ENCODE data around the gene PRKN. TPM values are rescaled to one million over a fixed set of nuclear protein-coding genes. Genes with fewer than 3 reads are reported as not detected.

The PRKN gene
- total and polyA plus RNA-seq, 9 of the 15 experiments (the other 6 are each of a cell fraction or from before 2014, with no cell fraction given): 0.03 to 0.96 (median 0.15) TPM; not detected in 2

DNA sequence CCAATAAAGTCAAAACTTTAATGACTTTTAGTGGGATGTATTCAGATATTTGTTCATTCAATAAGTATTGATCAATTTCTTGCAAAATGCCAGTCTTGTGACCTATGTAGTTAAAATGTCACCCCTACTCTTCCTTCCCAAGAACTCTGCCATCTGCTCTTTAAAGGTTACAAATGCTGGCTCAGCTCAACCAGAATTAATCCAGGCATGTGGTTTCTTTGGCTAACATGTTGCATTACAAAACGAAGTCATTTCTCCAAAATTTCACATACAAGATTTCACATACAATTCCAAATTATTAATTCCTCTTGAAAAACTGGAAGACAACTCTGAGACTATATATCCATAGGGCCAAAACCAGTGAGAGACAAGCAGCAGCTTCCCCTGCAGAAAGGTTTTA is 395.7 kb downstream of the PRKN start (continued):
- TF ChIP-seq, protein P1, sequence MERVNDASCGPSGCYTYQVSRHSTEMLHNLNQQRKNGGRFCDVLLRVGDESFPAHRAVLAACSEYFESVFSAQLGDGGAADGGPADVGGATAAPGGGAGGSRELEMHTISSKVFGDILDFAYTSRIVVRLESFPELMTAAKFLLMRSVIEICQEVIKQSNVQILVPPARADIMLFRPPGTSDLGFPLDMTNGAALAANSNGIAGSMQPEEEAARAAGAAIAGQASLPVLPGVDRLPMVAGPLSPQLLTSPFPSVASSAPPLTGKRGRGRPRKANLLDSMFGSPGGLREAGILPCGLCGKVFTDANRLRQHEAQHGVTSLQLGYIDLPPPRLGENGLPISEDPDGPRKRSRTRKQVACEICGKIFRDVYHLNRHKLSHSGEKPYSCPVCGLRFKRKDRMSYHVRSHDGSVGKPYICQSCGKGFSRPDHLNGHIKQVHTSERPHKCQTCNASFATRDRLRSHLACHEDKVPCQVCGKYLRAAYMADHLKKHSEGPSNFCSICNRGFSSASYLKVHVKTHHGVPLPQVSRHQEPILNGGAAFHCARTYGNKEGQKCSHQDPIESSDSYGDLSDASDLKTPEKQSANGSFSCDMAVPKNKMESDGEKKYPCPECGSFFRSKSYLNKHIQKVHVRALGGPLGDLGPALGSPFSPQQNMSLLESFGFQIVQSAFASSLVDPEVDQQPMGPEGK (CRISPR knock-in tag; IDR thresholded peaks at IDR 0.05; ENCODE audit: borderline replicate concordance): no peak
- TF ChIP-seq GTF2A2 (tag; IDR thresholded peaks at IDR 0.05) (no peak), NFYB (IDR thresholded peaks at IDR 0.05; ENCODE audit: extremely low read depth, insufficient read length) (no peak)

DNA sequence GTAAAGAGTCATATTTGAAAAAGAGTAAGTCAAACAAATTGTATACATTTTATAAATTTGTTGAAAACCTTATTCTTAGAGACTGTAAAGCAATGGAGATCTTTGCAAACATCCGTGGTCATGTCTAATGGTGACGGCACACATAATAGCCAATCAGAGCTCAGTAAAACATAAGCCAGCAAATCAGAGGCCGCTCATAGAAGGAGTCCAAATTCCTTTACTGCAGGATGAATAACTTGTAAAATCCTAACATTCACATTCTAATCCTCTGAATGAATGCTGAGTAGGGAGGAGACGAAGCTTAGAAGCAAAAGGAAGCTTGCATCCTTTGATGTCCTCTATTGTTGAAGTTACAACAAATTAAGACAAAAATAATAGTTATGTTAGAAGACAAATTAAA is 401.7 kb downstream of the PRKN start:
- FAIRE-seq: no peak

More for the DNA sequence above, 401.7 kb downstream of the PRKN start:
- in situ Hi-C loops (cut with MboI): no loop called here
- no peak overlapping the region for H3K27ac ChIP-seq (ENCODE audit: extremely low read depth, low read depth, low read length)
- no peaks in the 10 kb centered on the region for H3K4me1 ChIP-seq (replicated peaks in 1 of 2; ENCODE audit: control insufficient read depth in 2 of 2, insufficient read depth in 2 of 2, low read length in 2 of 2)
- POLR2A ChIA-PET: interaction anchor here (0.6 kb wide), 1 partner anchor 165 kb away, joined by 3 read pairs; no protein-coding TSS in a partner anchor
- CTCF ChIA-PET (ENCODE audit: low intra/inter-chr PET ratio): no interaction called here
- no peak overlapping the region for H3K4me3 ChIP-seq
- BruUV-seq (replicated peaks): no TSS peak
- H3K9me1 ChIP-seq (ENCODE audit: control insufficient read depth, insufficient read depth, low read length): no peaks in the 10 kb centered on the region
- 2% methylated on average over 4 of the region's 4 CpGs for WGBS (ENCODE audit: insufficient coverage, low coverage, missing lambda C conversion rate)
- TF ChIP-seq LCOR (CRISPR knock-in tag; IDR thresholded peaks at IDR 0.05): no peak
- no peak for TF ChIP-seq ZFPM2 (CRISPR knock-in tag; IDR thresholded peaks at IDR 0.05)
- TF ChIP-seq, protein P2, sequence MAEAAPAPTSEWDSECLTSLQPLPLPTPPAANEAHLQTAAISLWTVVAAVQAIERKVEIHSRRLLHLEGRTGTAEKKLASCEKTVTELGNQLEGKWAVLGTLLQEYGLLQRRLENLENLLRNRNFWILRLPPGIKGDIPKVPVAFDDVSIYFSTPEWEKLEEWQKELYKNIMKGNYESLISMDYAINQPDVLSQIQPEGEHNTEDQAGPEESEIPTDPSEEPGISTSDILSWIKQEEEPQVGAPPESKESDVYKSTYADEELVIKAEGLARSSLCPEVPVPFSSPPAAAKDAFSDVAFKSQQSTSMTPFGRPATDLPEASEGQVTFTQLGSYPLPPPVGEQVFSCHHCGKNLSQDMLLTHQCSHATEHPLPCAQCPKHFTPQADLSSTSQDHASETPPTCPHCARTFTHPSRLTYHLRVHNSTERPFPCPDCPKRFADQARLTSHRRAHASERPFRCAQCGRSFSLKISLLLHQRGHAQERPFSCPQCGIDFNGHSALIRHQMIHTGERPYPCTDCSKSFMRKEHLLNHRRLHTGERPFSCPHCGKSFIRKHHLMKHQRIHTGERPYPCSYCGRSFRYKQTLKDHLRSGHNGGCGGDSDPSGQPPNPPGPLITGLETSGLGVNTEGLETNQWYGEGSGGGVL (CRISPR knock-in tag; IDR thresholded peaks at IDR 0.05): no peak
- no peak for TF ChIP-seq ZNF644 (tag; IDR thresholded peaks at IDR 0.05; ENCODE audit: low read depth)
- TF ChIP-seq SPI1 (IDR thresholded peaks at IDR 0.05; ENCODE audit: borderline replicate concordance, low read depth, low read length): no peak
- no peak for TF ChIP-seq SREBF2 (CRISPR knock-in tag; IDR thresholded peaks at IDR 0.05)
- TF ChIP-seq, protein P3, sequence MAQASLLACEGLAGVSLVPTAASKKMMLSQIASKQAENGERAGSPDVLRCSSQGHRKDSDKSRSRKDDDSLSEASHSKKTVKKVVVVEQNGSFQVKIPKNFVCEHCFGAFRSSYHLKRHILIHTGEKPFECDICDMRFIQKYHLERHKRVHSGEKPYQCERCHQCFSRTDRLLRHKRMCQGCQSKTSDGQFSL (CRISPR knock-in tag; IDR thresholded peaks at IDR 0.05): no peak
- TF ChIP-seq, protein P3 (tag; IDR thresholded peaks at IDR 0.05): no peak
- TF ChIP-seq, protein P4, sequence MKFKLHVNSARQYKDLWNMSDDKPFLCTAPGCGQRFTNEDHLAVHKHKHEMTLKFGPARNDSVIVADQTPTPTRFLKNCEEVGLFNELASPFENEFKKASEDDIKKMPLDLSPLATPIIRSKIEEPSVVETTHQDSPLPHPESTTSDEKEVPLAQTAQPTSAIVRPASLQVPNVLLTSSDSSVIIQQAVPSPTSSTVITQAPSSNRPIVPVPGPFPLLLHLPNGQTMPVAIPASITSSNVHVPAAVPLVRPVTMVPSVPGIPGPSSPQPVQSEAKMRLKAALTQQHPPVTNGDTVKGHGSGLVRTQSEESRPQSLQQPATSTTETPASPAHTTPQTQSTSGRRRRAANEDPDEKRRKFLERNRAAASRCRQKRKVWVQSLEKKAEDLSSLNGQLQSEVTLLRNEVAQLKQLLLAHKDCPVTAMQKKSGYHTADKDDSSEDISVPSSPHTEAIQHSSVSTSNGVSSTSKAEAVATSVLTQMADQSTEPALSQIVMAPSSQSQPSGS (CRISPR knock-in tag; IDR thresholded peaks at IDR 0.05): no peak
- TF ChIP-seq POLR2G (IDR thresholded peaks at IDR 0.05; ENCODE audit: low read depth, low read length): no peak
- TF ChIP-seq ZSCAN32 (CRISPR knock-in tag; IDR thresholded peaks at IDR 0.05): no peak
- no peak overlapping the region for H3K9ac ChIP-seq (ENCODE audit: insufficient read depth in 1 of 2, low read depth in 2 of 2, low read length in 2 of 2)
- ATAC-seq (no peak), DNase-seq (ENCODE audit: extremely low read depth in 1 of 4, low spot score in 3 of 4) (no peak)
- H3K9me3 ChIP-seq (replicated peaks; ENCODE audit: control insufficient read depth, insufficient read depth, low read depth, low read length): no peaks in the 10 kb centered on the region; the same call in 1 of the 2 replicates
- intact Hi-C loops (cut with micrococcal nuclease): no loop called here
- H4K20me1 ChIP-seq (replicated peaks; ENCODE audit: control insufficient read depth, insufficient read depth, low read length): no peaks in the 10 kb centered on the region
- no peak overlapping the region for H2AFZ ChIP-seq (ENCODE audit: low read depth, low read length)
- H3K27me3 ChIP-seq (ENCODE audit: control insufficient read depth in 2 of 2, insufficient read depth in 2 of 2, low read length in 2 of 2): no peaks in the 10 kb centered on the region
- no peaks in the 10 kb centered on the region for H3K79me2 ChIP-seq (ENCODE audit: control insufficient read depth, insufficient read depth, low read length)
- H3K4me2 ChIP-seq (ENCODE audit: insufficient read depth, low read length): no peak overlapping the region
- no peaks in the 10 kb centered on the region for H3K36me3 ChIP-seq (ENCODE audit: control insufficient read depth, insufficient read depth, low read length)
